Dedifferentiated amniotic fluid mesenchymal stem cell (primary cell): ENCODE data around the gene PCLAF.
A peak's percentile ranks its signal among the peaks of the same experiment; 100 is the strongest.
"Not testable (repeated sequence)": the region's sequence is repeated elsewhere in the genome, so short reads cannot be mapped to it uniquely, and the experiment has no call there.

Experiments used
- DNase-seq: peaks from one replicate; pipeline ENCODE4 v3.0.0-alpha.2; 2016; ENCODE audit errors: extremely low spot score

Gene PCLAF, protein sequence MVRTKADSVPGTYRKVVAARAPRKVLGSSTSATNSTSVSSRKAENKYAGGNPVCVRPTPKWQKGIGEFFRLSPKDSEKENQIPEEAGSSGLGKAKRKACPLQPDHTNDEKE

GRCh38 chr15:64381000-64381751, at the start of gene PCLAF:
TSS of gene PCLAF (minus strand) at chr15:64381441. CDS start at chr15:64381371, 70 bp downstream.
- peak; percentile 95 for DNase-seq

- DNase-seq, result peak; percentile 94
These were observed 48.9 kb upstream of the PCLAF start for GRCh38 chr15:64430000-64430735.

DNA sequence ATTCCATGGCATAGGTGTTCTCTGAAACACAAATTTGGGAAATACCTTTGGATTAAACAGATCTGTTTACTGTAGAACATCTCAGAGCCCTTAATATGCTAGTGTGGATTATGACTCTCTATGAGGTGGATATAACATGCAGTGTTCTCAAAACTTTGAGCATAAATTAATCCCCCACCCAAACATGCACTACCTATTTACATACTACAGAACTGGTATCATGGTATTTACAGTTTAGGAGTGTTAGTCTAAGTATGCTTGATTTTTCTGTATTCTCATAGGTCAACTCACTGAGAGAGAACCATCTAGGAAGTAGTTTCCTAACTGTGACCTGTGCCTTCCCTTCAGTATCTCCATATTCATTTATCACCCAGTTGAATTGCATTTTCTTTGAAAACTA, 48.2 kb upstream of the PCLAF start:
- DNase-seq, result no peak

GRCh38 chr15:64426845-64427465, 45.7 kb upstream of the PCLAF start:
- DNase-seq, result peak; percentile 60

DNA sequence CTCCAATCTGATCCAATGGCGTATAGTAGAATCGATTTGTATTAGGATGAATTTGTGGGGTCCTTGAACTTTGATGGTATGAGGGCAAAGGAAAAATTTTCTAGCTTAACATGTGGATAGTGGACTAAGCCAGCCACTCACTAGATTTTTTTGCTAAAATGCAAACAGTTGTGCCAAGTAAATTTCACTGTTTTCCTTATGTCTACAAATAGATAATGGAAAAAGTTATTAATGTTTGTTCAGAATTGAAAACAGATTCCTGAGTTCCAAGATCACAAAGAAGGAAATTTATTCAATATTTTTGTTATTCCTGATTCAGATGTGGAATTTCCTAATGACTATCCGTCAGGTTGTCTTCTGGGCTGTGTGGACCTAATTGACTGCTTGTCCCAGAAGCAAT, 44.0 kb upstream of the PCLAF start:
- DNase-seq, result no peak

GRCh38 chr15:64423970-64424369, 42.7 kb upstream of the PCLAF start:
- no peak for DNase-seq

DNA sequence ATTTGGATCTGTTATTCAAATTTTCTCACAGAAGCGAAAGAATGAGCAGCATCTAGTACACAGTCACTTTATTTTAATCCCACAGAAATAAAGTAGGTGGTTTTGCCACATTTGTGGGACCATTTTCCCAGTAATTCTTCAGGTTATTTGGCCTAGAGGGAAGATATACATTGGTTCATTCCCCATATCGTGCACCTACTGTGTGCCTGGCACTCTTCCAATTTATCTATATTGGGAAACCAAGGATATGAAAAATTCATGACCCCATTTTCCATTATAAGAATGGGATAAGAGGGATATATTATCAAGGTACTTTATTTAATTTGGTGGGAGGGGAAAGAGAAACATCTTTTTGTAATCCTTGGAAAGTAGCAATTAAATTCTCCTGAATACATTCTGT, 41.5 kb upstream of the PCLAF start:
- no peak for DNase-seq

GRCh38 chr15:64412216-64412615, 31.0 kb upstream of the PCLAF start:
- no peak for DNase-seq

DNA sequence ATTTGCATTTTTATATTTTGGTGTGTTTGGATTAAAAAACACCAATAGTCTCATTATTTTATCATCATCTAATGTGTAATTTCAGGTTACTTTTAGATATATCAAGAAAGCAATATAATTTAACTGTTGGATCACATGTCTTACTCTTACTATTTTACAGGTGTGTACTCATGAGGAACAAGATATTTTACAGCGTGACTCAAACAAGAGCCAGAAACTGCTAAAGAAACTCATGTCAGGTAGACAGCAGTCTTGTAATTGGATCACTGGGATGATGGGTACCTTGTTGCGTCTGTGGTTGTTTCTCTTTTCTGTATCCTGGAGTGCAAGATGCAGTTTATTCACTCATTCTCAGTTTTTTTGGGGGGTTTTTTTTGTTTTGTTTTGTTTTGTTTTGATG, 19.3 kb upstream of the PCLAF start:
- no peak for DNase-seq

DNA sequence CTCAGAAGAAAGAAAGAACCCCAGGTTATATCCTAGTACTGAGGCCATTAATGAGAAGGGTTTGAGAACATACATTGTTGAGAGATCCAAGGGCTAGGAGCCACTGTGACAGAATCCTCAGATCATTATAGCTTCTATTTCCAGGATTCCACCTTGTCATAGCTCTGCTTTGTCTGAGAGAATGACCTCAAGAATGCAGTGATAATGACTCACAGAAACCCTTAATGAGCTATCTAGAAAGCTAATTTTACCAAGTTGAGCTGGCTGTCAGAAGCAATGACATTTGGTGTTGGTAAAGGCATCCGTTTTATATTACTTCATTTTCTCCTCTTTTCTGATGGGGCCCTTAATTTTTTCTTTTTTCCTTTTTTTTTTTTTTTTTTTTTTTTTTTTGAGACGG, 17.3 kb upstream of the PCLAF start:
- no peak for DNase-seq

GRCh38 chr15:64396789-64397188, 15.5 kb upstream of the PCLAF start:
- no peak for DNase-seq

- DNase-seq, result not testable (repeated sequence)
These were observed 11.2 kb upstream of the PCLAF start for GRCh38 chr15:64392471-64392870.

- DNase-seq, result no peak
These were observed 7.8 kb upstream of the PCLAF start for GRCh38 chr15:64389036-64389435.

DNA sequence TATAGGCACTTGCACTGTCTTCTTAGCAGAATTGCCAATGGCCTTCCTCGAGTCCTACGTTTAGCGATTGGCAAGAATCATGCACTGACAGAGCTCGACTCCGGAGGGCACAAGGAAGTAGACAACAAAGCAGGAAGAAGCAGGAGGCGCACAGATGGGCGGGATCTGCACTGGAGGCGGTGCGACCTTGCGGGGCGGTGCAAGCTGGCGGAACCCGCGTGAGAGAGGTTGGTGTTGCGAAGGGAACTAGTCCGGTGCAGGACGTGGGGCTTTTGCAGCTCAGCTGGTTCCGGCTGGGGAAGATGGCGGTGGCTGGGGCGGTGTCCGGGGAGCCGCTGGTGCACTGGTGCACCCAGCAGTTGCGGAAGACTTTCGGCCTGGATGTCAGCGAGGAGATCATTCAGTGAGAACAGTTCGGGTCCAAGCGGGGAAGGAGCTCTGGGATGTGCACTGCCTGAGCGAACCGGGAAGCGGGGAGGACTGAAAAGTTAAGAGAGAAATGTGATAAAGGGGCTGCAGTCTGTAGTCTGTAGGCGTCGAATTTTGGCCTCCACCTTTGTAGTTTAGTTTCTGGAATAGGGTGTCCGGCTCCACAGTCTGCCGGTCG, 6.4 kb upstream of the PCLAF start, which contains the start of gene TRIP4:
TSS of gene TRIP4 (plus strand) at position 275 of the 607 bp plus-strand sequence. CDS start at position 303, 28 bp downstream.
- peak; percentile 97 for DNase-seq

- no peak for DNase-seq
These were observed 5.0 kb upstream of the PCLAF start for GRCh38 chr15:64386291-64386690.

DNA sequence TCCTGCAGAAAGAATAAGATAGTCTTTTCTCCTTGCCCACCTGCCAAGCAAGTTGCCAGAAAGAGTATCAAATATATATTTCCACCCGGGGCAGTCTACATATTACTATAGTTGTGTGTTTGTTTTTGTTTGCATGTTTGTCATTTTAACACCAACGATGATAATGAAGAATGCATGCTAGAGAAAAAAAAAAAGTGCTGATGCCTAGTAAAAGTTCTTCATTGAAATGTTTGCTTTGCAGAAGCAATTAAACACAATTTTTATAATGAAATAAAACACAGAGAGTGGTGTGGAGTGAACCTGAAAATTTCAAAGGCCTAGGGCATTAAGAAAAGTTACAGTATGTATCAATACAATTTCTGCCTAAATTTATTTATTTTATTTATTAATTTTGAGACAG, 2.5 kb upstream of the PCLAF start:
- DNase-seq, result no peak

DNA sequence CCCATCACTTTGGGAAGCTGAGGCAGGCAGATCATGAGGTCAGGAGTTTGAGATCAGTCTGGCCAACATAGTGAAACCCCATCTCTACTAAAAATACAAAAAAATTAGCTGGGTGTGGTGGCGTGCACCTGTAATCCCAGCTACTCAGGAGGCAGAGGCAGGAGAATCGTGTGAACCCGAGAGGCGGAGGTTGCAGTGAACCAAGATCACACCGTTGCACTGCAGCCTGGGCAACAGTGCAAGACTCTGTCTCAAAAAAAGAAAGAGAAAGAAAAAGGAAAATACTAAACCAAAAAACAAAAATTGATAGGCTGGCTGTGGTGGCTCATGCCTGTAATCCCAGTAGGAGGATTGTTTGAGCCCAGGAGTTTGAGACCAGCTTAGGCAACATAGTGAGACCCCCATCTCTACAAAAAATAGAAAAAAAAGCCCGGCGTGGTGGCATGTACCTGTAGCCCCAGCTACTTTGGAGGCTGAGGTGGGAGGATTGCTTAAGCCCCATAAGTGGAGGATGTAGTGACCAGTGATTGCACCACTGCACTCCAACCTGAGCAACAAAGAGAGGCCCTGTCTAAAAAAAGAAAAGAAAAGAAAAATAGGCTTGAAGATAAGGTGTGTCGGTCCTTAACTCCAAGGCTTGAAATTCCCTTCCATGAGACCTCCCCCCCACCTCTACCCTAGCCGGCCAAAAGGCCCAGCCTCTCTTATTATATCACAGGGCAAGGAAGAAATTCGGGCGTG, 941 bp downstream of the PCLAF start:
- not testable (repeated sequence) for DNase-seq

GRCh38 chr15:64379216-64379960, 1.9 kb downstream of the PCLAF start:
- no peak for DNase-seq

DNA sequence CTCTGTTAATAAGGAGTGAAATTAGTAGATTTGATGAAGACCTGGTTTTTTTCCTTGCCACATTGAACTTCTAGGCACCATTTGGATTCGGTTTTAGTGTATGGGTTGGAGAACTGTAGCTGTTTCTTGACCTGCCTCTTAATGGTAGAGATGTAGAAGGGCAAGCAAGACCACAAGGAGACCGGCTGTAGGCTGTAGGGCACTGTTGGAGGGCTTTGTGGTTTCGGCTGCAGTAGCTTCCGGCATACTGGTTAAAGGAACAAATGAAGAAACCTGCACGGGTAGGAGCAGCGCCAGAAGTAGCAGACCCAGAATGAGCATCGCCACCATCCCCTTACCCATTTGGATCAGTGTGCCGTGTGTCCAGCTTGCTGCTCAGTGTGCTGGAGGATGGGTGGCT, 7.9 kb downstream of the PCLAF start:
- no peak for DNase-seq

- not testable (repeated sequence) for DNase-seq
These were observed 9.9 kb downstream of the PCLAF start for GRCh38 chr15:64371383-64371782.
